ENCODE results near the gene MRTFB. TPM values are rescaled to one million over a fixed set of nuclear protein-coding genes. Genes with fewer than 3 reads are reported as not detected.

MRTFB gene
- total and polyA plus RNA-seq, 2 experiments from 2014 or later, result 13.9 to 22.2 TPM

DNA sequence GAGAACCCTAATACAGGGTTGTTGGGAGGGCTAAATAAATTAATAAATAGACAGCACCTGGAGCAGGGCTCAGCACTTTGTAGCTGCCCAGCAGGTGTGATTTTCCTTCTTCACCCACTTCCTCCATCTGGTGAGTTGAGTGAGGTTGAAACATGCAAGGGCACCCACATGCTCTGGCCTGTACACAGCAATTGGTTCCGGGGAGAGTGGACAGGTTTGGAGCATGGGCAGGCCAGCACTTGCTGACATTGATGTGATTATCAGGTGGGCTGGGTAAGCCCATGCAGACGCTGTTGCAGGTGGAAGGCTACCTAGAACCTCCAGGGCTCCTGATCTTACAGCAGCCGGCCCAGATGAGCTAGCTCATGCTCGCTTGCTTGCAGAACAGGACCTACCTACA lies 1.3 kb upstream of the MRTFB start:
- Histone ChIP-seq H2AFZ (peak overlapping the region; percentile 98), H3K9me2 (ENCODE audit: insufficient read depth) (no peaks in the 10 kb centered on the region), H3K36me3 (ENCODE audit: insufficient read depth) (no peaks in the 10 kb centered on the region), H3K79me2 (replicated peaks; ENCODE audit: insufficient read depth) (peaks cover 32% of the 10 kb centered on the region), H3K4me3 (no peak overlapping the region), H3K4me2 (no peak overlapping the region; the same call in 1 of the 2 replicates), H3K27me3 (ENCODE audit: insufficient read depth) (no peaks in the 10 kb centered on the region), H3K27ac (ENCODE audit: low read depth) (no peak overlapping the region), H3K4me1 (ENCODE audit: insufficient read depth) (peaks cover 14% of the 10 kb centered on the region), H4K20me1 (replicated peaks; ENCODE audit: insufficient read depth) (peaks cover 4% of the 10 kb centered on the region; the same call in 1 of the 2 replicates), H3F3A (replicated peaks; ENCODE audit: low read depth) (0 out of 2 replicates have a peak, but pooled peaks cover 7% of the 10 kb centered on the region)
- H3K4me3 Mint-ChIP-seq, result peak overlapping the region; percentile 86
- peaks cover 10% of the 10 kb centered on the region for H3K27me3 Mint-ChIP-seq (ENCODE audit: insufficient read depth, low read depth, poor library complexity)
- ATAC-seq (no peak), DNase-seq (ENCODE audit: low spot score) (no peak)
- TF ChIP-seq ETS1 (IDR thresholded peaks at IDR 0.05) (no peak), ZNF331 (CRISPR knock-in tag; IDR thresholded peaks at IDR 0.05; ENCODE audit: low read depth) (no peak), EZH2phosphoT487 (IDR thresholded peaks at IDR 0.05; ENCODE audit: unreplicated experiment) (no peak), ZNF114 (CRISPR knock-in tag; IDR thresholded peaks at IDR 0.05) (no peak), POLR2AphosphoS5 (IDR thresholded peaks at IDR 0.05; ENCODE audit: low read depth) (no peak), CREB1 (CRISPR knock-in tag; IDR thresholded peaks at IDR 0.05; ENCODE audit: low read depth) (no peak), JUNB (IDR thresholded peaks at IDR 0.05; ENCODE audit: unreplicated experiment) (no peak), STAT1 (IDR thresholded peaks at IDR 0.05; ENCODE audit: unreplicated experiment) (no peak), EZH2 (IDR thresholded peaks at IDR 0.05; ENCODE audit: low read depth, unreplicated experiment) (no peak), CTCF (conservative IDR thresholded peaks at IDR 0.05; ENCODE audit: low read depth in 2 of 2) (no peak), REST (IDR thresholded peaks at IDR 0.05; ENCODE audit: unreplicated experiment) (no peak), NANOG (IDR thresholded peaks at IDR 0.05; ENCODE audit: borderline replicate concordance) (no peak)
- TF ChIP-seq, protein P1, sequence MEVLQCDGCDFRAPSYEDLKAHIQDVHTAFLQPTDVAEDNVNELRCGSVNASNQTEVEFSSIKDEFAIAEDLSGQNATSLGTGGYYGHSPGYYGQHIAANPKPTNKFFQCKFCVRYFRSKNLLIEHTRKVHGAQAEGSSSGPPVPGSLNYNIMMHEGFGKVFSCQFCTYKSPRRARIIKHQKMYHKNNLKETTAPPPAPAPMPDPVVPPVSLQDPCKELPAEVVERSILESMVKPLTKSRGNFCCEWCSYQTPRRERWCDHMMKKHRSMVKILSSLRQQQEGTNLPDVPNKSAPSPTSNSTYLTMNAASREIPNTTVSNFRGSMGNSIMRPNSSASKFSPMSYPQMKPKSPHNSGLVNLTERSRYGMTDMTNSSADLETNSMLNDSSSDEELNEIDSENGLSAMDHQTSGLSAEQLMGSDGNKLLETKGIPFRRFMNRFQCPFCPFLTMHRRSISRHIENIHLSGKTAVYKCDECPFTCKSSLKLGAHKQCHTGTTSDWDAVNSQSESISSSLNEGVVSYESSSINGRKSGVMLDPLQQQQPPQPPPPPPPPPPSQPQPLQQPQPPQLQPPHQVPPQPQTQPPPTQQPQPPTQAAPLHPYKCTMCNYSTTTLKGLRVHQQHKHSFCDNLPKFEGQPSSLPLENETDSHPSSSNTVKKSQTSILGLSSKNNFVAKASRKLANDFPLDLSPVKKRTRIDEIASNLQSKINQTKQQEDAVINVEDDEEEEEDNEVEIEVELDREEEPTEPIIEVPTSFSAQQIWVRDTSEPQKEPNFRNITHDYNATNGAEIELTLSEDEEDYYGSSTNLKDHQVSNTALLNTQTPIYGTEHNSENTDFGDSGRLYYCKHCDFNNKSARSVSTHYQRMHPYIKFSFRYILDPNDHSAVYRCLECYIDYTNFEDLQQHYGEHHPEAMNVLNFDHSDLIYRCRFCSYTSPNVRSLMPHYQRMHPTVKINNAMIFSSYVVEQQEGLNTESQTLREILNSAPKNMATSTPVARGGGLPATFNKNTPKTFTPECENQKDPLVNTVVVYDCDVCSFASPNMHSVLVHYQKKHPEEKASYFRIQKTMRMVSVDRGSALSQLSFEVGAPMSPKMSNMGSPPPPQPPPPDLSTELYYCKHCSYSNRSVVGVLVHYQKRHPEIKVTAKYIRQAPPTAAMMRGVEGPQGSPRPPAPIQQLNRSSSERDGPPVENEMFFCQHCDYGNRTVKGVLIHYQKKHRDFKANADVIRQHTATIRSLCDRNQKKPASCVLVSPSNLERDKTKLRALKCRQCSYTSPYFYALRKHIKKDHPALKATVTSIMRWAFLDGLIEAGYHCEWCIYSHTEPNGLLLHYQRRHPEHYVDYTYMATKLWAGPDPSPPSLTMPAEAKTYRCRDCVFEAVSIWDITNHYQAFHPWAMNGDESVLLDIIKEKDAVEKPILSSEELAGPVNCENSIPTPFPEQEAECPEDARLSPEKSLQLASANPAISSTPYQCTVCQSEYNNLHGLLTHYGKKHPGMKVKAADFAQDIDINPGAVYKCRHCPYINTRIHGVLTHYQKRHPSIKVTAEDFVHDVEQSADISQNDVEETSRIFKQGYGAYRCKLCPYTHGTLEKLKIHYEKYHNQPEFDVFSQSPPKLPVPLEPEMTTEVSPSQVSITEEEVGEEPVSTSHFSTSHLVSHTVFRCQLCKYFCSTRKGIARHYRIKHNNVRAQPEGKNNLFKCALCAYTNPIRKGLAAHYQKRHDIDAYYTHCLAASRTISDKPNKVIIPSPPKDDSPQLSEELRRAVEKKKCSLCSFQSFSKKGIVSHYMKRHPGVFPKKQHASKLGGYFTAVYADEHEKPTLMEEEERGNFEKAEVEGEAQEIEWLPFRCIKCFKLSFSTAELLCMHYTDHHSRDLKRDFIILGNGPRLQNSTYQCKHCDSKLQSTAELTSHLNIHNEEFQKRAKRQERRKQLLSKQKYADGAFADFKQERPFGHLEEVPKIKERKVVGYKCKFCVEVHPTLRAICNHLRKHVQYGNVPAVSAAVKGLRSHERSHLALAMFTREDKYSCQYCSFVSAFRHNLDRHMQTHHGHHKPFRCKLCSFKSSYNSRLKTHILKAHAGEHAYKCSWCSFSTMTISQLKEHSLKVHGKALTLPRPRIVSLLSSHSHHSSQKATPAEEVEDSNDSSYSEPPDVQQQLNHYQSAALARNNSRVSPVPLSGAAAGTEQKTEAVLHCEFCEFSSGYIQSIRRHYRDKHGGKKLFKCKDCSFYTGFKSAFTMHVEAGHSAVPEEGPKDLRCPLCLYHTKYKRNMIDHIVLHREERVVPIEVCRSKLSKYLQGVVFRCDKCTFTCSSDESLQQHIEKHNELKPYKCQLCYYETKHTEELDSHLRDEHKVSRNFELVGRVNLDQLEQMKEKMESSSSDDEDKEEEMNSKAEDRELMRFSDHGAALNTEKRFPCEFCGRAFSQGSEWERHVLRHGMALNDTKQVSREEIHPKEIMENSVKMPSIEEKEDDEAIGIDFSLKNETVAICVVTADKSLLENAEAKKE (CRISPR knock-in tag; IDR thresholded peaks at IDR 0.05), result no peak
- peaks cover 22% of the 10 kb centered on the region for H3K4me1 Mint-ChIP-seq
- no peaks in the 10 kb centered on the region for H3K9me3 Mint-ChIP-seq
- no peaks in the 10 kb centered on the region for H3K36me3 Mint-ChIP-seq (ENCODE audit: low read depth)
- H3K27ac Mint-ChIP-seq, result no peak overlapping the region
